B cell (primary cell): Measurements from ENCODE around the gene RNF149. TPM values are rescaled to one million over a fixed set of nuclear protein-coding genes. Genes with fewer than 3 reads are reported as not detected.

ENCODE experiments used
- ATAC-seq: fragments of 200-7000 bp; cut with Tn5 transposase; one replicate; pipeline ENCODE4 v1.10.0; 2021; ENCODE audit warnings: low read depth, mild to moderate bottlenecking, moderate number of reproducible peaks, moderate library complexity
- CTCF ChIA-PET: fragments of 350-600 bp; sonication (Branson Sonifier 250); formaldehyde crosslinking; loops from one replicate; lab custom pipeline; 2021; ENCODE audit warnings: antibody characterized with exemption, inconsistent platforms; lab: Charles Lee
- POLR2A ChIA-PET: fragments of 350-600 bp; sonication (Branson Sonifier 250); formaldehyde crosslinking; loops from one replicate; lab custom pipeline; 2021; ENCODE audit warnings: antibody characterized with exemption; lab: Charles Lee
- DNase-seq: peaks from one replicate; pipeline ENCODE4 v3.0.0; 2013
- H2AFZ ChIP-seq: 2 replicates; pipeline ENCODE4 v1.6.1; 2012; ENCODE audit warnings: mild to moderate bottlenecking, low read depth, low read length; ENCODE audit not compliant: insufficient read depth, poor library complexity, severe bottlenecking
- H3K27ac ChIP-seq, 2 donors: 1 replicate in 1 of 2; 2 replicates in 1 of 2; pipeline ENCODE4 v1.5.1; 2012 to 2013; ENCODE audit warnings: low read length in 2 of 2, mild to moderate bottlenecking in 2 of 2, moderate library complexity in 1 of 2
- H3K27me3 ChIP-seq, 4 experiments: fragments of 200-600 bp in 1 of 4; sonication (generic) in 1 of 4; replicated peaks in 1 of 4; 1 replicate in 2 of 4; 2 replicates in 2 of 4; pipeline versions ENCODE4 v1.6.1 to v1.7.0; 2013 to 2016; ENCODE audit warnings: low read length in 3 of 4, mild to moderate bottlenecking in 2 of 4, mixed read lengths in 1 of 4, moderate library complexity in 1 of 4; ENCODE audit not compliant: insufficient read depth in 4 of 4, control insufficient read depth in 3 of 4; ENCODE audit errors: control extremely low read depth in 1 of 4
- H3K36me3 ChIP-seq, 2 experiments: replicated peaks in 1 of 2; 1 replicate in 1 of 2; 2 replicates in 1 of 2; pipeline versions ENCODE4 v1.6.1 to v1.7.1; 2013; ENCODE audit warnings: low read length in 1 of 2; ENCODE audit not compliant: insufficient read depth in 2 of 2, control insufficient read depth in 1 of 2; ENCODE audit errors: control extremely low read depth in 1 of 2, extremely low read depth in 1 of 2
- H3K4me1 ChIP-seq, 2 donors: fragments of 200-600 bp in 1 of 2; sonication (generic) in 1 of 2; 1 replicate in 1 of 2; 2 replicates in 1 of 2; pipeline versions ENCODE4 v1.5.1 to v1.6.1; 2013 to 2017; ENCODE audit warnings: low read length in 2 of 2; ENCODE audit not compliant: control insufficient read depth in 2 of 2, insufficient read depth in 2 of 2
- H3K4me2 ChIP-seq: replicated peaks from 2 replicates; pipeline ENCODE3; 2012; ENCODE audit warnings: mild to moderate bottlenecking, low read depth, low read length; ENCODE audit not compliant: poor library complexity, severe bottlenecking
- H3K4me3 ChIP-seq, 5 experiments: fragments of 200-600 bp in 1 of 5; sonication (generic) in 1 of 5; 1 replicate in 3 of 5; 2 replicates in 2 of 5; pipeline versions ENCODE4 v1.5.1 to v1.7.0; 2011 to 2016; ENCODE audit warnings: low read length in 4 of 5, mild to moderate bottlenecking in 4 of 5, low read depth in 2 of 5, control low read depth in 1 of 5, moderate library complexity in 1 of 5; ENCODE audit not compliant: insufficient read depth in 1 of 5; ENCODE audit errors: control extremely low read depth in 1 of 5, extremely low read depth in 1 of 5
- H3K79me2 ChIP-seq: fragments of 200-600 bp; sonication (generic); one replicate; pipeline ENCODE4 v1.6.0; 2016; ENCODE audit warnings: low read length; ENCODE audit not compliant: control insufficient read depth, insufficient read depth
- H3K9ac ChIP-seq: fragments of 200-600 bp; sonication (generic); 2 replicates; pipeline ENCODE4 v1.6.1; 2017; ENCODE audit warnings: mild to moderate bottlenecking, low read length, moderate library complexity
- H3K9me3 ChIP-seq, 3 donors: one replicate each; pipeline versions ENCODE4 v1.6.1 to v1.7.1; 2013; ENCODE audit warnings: low read length in 2 of 3; ENCODE audit not compliant: control insufficient read depth in 2 of 3, insufficient read depth in 1 of 3; ENCODE audit errors: control extremely low read depth in 1 of 3
- H4K20me1 ChIP-seq: 2 replicates; pipeline ENCODE4 v1.6.0; 2012; ENCODE audit warnings: mild to moderate bottlenecking, low read length; ENCODE audit not compliant: insufficient read depth, control insufficient read depth, poor library complexity, severe bottlenecking
- H3K27ac Mint-ChIP-seq: one replicate; pipeline ENCODE4 v1.8.0; 2021; ENCODE audit warnings: mixed read lengths
- H3K27me3 Mint-ChIP-seq: one replicate; pipeline ENCODE4 v1.8.0; 2021; ENCODE audit warnings: mixed read lengths
- H3K4me1 Mint-ChIP-seq: one replicate; pipeline ENCODE4 v1.8.0; 2021; ENCODE audit warnings: mixed read lengths
- H3K4me3 Mint-ChIP-seq: one replicate; pipeline ENCODE4 v1.8.0; 2021; ENCODE audit warnings: mixed read lengths
- H3K9me3 Mint-ChIP-seq: one replicate; pipeline ENCODE4 v1.8.0; 2022; ENCODE audit warnings: mixed read lengths; ENCODE audit not compliant: insufficient read depth
- EZH2 ChIP-seq: IDR thresholded peaks from 2 replicates; pipeline ENCODE4 v1.6.1; 2012; ENCODE audit warnings: borderline replicate concordance, low read depth, mild to moderate bottlenecking, moderate library complexity, low read length; ENCODE audit not compliant: insufficient read depth, poor library complexity, severe bottlenecking
- WGBS: methylation state at CpG from one replicate; pipeline ENCODE4 v1.1.5; 2013; ENCODE audit warnings: missing lambda C conversion rate; ENCODE audit not compliant: insufficient coverage; 5-methylcytosine and 5-hydroxymethylcytosine counted together
- intact Hi-C: fragments of 100-400 bp; cut with micrococcal nuclease; formaldehyde crosslinking; loops from one replicate; pipeline ENCODE4 v1.10.0; 2022
- polyA plus RNA-seq: library from polyadenylated mRNA; depleted of rRNA; stranded (reverse); fragments of >200 nt; gene quantifications from 2 replicates; pipeline ENCODE4 v1.2.3, GENCODE V29; 2012
- total RNA-seq, 2 donors: library from RNA; stranded (reverse); fragments of 120-200 nt in 1 of 2; gene quantifications; 1 replicate in 1 of 2; 2 replicates in 1 of 2; pipeline versions ENCODE4 v1.2.3 to v1.2.4, GENCODE V29; 2013 to 2022
- TF ChIP-seq, protein P1 (sequence below): fragments of 200-600 bp; IDR thresholded peaks from one replicate; pipeline ENCODE4 v1.8.0; 2022; ENCODE audit warnings: antibody characterized with exemption, mild to moderate bottlenecking

The RNF149 gene
- total and polyA plus RNA-seq, 2 donors (not counting 1 experiment from before 2014, with no cell fraction given) = 28.2 to 71.6 TPM

DNA sequence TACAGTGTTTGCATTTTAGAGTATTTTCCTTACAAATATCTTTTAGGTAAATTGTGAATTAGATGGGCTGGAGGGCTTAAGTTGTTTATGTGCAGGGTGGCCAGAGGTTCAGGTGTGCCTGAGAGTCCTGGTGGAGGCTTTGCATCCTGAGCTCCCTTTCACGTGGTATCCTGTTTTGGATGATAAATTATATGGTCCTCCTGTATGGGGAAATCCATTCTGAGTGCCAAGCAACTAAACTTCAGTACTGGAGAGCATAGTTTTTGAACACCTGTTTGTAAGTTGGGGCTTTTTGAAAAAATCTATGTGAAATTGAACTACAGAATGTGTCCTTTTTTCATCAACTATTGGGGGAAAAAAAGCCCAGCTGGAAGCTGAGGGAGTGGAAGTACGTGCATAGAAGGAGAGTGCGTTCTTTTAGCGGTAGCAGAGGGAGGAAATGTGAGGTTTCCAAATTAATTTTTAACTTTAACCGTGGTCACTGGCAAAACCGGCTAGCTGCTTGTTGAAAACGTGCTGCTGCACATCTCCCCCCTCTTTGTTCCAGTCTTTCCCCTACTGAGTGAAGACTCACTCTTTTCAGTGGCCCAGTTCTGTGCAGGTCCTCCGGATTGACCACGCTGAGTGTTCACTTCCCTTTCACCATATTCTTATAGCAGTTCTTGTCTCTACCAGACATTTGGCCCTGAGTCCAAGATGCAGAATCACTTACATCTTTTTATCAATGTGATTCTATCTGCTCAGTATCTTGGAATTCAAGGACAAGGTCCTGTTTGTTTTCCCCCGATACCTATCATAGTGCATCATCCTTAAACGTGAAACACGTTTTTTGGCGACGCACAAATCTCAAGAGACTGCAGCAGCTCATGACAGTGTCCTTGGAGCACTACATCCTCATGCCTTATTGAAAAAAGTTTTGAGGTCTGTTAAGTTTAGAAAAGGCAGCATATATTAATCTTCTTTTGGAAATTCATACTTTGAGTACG lies 40.5 kb downstream of the RNF149 start:
- DNase-seq (no peak), ATAC-seq (no peak)
- Histone ChIP-seq H3K9ac (no peak overlapping the region), H3K36me3 (peaks cover 3 to 77% of the 10 kb centered on the region in 2 experiments), H2AFZ (no peak overlapping the region), H3K27me3 (no peaks in the 10 kb centered on the region), H3K27ac (peak overlapping the region in 1 of 2 donors; percentile 3), H3K4me1 (no peaks in the 10 kb centered on the region), H3K4me3 (no peak overlapping the region), H3K9me3 (no peaks in the 10 kb centered on the region), H3K4me2 (no peak overlapping the region), H3K79me2 (no peaks in the 10 kb centered on the region), H4K20me1 (peaks cover 7% of the 10 kb centered on the region)
- peak overlapping the region; percentile 32 for H3K27ac Mint-ChIP-seq
- H3K4me3 Mint-ChIP-seq = no peak overlapping the region
- POLR2A ChIA-PET = no interaction called here
- intact Hi-C loops = no loop called here
- CTCF ChIA-PET = no interaction called here
- 61% methylated on average over 14 of the region's 15 CpGs for WGBS
- no peaks in the 10 kb centered on the region for H3K9me3 Mint-ChIP-seq
- H3K27me3 Mint-ChIP-seq = no peaks in the 10 kb centered on the region
- no peak for TF ChIP-seq EZH2
- TF ChIP-seq, protein P1, sequence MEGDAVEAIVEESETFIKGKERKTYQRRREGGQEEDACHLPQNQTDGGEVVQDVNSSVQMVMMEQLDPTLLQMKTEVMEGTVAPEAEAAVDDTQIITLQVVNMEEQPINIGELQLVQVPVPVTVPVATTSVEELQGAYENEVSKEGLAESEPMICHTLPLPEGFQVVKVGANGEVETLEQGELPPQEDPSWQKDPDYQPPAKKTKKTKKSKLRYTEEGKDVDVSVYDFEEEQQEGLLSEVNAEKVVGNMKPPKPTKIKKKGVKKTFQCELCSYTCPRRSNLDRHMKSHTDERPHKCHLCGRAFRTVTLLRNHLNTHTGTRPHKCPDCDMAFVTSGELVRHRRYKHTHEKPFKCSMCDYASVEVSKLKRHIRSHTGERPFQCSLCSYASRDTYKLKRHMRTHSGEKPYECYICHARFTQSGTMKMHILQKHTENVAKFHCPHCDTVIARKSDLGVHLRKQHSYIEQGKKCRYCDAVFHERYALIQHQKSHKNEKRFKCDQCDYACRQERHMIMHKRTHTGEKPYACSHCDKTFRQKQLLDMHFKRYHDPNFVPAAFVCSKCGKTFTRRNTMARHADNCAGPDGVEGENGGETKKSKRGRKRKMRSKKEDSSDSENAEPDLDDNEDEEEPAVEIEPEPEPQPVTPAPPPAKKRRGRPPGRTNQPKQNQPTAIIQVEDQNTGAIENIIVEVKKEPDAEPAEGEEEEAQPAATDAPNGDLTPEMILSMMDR = no peak
- H3K4me1 Mint-ChIP-seq = peaks cover 2% of the 10 kb centered on the region

DNA sequence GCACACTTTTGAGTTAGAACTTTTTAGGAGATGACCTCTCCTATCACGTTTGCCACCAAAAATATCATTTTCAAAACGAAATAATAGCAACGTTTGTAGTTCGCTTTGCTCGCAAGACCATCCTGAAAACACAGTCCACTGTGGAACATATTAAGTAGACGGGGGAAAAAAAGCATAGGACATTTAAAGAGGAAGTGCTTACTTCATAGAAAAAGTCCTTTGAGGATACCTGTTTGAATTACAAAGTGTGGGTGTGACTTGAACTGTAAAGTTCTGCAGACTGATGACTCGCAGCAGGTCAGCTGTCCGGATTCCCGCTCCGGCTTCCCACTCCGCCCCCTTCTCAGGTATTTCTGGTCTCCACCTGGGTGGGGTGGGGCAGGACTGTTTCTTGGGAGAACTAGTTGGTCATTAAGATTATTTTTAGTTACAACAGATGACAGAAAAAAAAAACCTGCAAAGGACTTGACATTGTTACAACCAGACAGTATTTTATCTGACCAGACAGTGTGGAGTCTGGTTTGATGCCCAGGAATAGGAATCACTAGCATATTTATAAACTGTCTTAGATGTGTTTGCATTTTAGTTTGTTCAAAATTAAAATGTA lies 42.5 kb downstream of the RNF149 start:
- Histone ChIP-seq H4K20me1 (peaks cover 7% of the 10 kb centered on the region), H3K9me3 (no peaks in the 10 kb centered on the region), H3K27ac (no peak overlapping the region), H3K9ac (no peak overlapping the region), H3K27me3 (no peaks in the 10 kb centered on the region), H3K36me3 (peaks cover 3 to 77% of the 10 kb centered on the region in 2 experiments), H3K79me2 (no peaks in the 10 kb centered on the region), H3K4me1 (no peaks in the 10 kb centered on the region), H3K4me2 (no peak overlapping the region), H3K4me3 (no peak overlapping the region), H2AFZ (no peak overlapping the region)
- no peaks in the 10 kb centered on the region for H3K27me3 Mint-ChIP-seq
- intact Hi-C loops = no loop called here
- H3K27ac Mint-ChIP-seq = peak overlapping the region; percentile 20
- H3K4me1 Mint-ChIP-seq = peaks cover 4% of the 10 kb centered on the region
- DNase-seq (no peak), ATAC-seq (no peak)
- H3K4me3 Mint-ChIP-seq = no peak overlapping the region
- POLR2A ChIA-PET = no interaction called here
- WGBS = 69% methylated on average over 6 of the region's 11 CpGs
- no peaks in the 10 kb centered on the region for H3K9me3 Mint-ChIP-seq
- TF ChIP-seq, protein P1 = no peak
- no peak for TF ChIP-seq EZH2
- CTCF ChIA-PET = no interaction called here
